ENCODE results near the gene UTS2R.
A peak's percentile ranks its signal among the peaks of the same experiment; 100 is the strongest.

The UTS2R gene

GRCh38 chr17:82402865-82403264, 31.3 kb downstream of the UTS2R start:
- Histone ChIP-seq H3K27me3 (ENCODE audit: insufficient read depth, low read length) (no peaks in the 10 kb centered on the region), H3K4me1 (ENCODE audit: control insufficient read depth in 1 of 2, insufficient read depth in 2 of 2, low read length in 2 of 2) (peaks cover 0 to 1% of the 10 kb centered on the region in 2 experiments), H3K36me3 (ENCODE audit: control insufficient read depth in 1 of 2, insufficient read depth in 2 of 2, low read length in 2 of 2) (peaks cover 9 to 13% of the 10 kb centered on the region in 2 experiments), H2AFZ (ENCODE audit: insufficient read depth, low read length, poor library complexity) (no peak overlapping the region), H2BK5ac (ENCODE audit: low read depth, low read length, poor library complexity) (no peak overlapping the region), H2BK120ac (ENCODE audit: insufficient read depth, low read length, poor library complexity) (no peak overlapping the region), H3K79me2 (ENCODE audit: control insufficient read depth, insufficient read depth, low read length, poor library complexity) (no peaks in the 10 kb centered on the region), H3K4me3 (ENCODE audit: low read depth, low read length) (no peak overlapping the region), H3K23ac (ENCODE audit: low read length) (no peak overlapping the region), H4K91ac (ENCODE audit: low read depth, low read length) (no peak overlapping the region), H3K18ac (ENCODE audit: low read length) (no peak overlapping the region), H3K14ac (ENCODE audit: low read length) (no peak overlapping the region), H3K9ac (ENCODE audit: low read length) (no peak overlapping the region), H2BK12ac (ENCODE audit: low read length) (no peak overlapping the region), H3K4me2 (ENCODE audit: low read length) (no peak overlapping the region), H4K8ac (ENCODE audit: low read depth, low read length) (no peak overlapping the region), H3K4ac (ENCODE audit: low read depth, low read length) (no peak overlapping the region), H3K9me3 (ENCODE audit: insufficient read depth, low read depth, low read length) (no peaks in the 10 kb centered on the region), H3K79me1 (ENCODE audit: low read length) (no peaks in the 10 kb centered on the region), H3K27ac (ENCODE audit: low read depth, low read length) (no peak overlapping the region), H2AK5ac (ENCODE audit: low read length) (no peak overlapping the region), H4K12ac (ENCODE audit: low read depth, low read length) (no peak overlapping the region)
- DNase-seq, result no peak
- no CpG with 5 or more reads among the region's 7 CpGs for WGBS (ENCODE audit: extremely low coverage, insufficient coverage, insufficient read length)

- no peak overlapping the region for H2BK12ac ChIP-seq (ENCODE audit: low read length)
- H3K27ac ChIP-seq (ENCODE audit: low read depth, low read length), result no peak overlapping the region
- no peaks in the 10 kb centered on the region for H3K79me2 ChIP-seq (ENCODE audit: control insufficient read depth, insufficient read depth, low read length, poor library complexity)
- H2BK5ac ChIP-seq (ENCODE audit: low read depth, low read length, poor library complexity), result no peak overlapping the region
- no peak overlapping the region for H2AK5ac ChIP-seq (ENCODE audit: low read length)
- H4K91ac ChIP-seq (ENCODE audit: low read depth, low read length), result no peak overlapping the region
- no peak overlapping the region for H3K23ac ChIP-seq (ENCODE audit: low read length)
- H3K9me3 ChIP-seq (ENCODE audit: insufficient read depth, low read depth, low read length), result no peaks in the 10 kb centered on the region
- H2AFZ ChIP-seq (ENCODE audit: insufficient read depth, low read length, poor library complexity), result no peak overlapping the region
- H3K9ac ChIP-seq (ENCODE audit: low read length), result no peak overlapping the region
- peak overlapping the region; percentile 6 for H3K4me3 ChIP-seq (ENCODE audit: low read depth, low read length)
- no peak overlapping the region for H3K4me2 ChIP-seq (ENCODE audit: low read length)
- no peak overlapping the region for H3K18ac ChIP-seq (ENCODE audit: low read length)
- no peaks in the 10 kb centered on the region for H3K79me1 ChIP-seq (ENCODE audit: low read length)
- H4K12ac ChIP-seq (ENCODE audit: low read depth, low read length), result no peak overlapping the region
- no peaks in the 10 kb centered on the region for H3K27me3 ChIP-seq (ENCODE audit: insufficient read depth, low read length)
- no peak overlapping the region for H3K4ac ChIP-seq (ENCODE audit: low read depth, low read length)
- H4K8ac ChIP-seq (ENCODE audit: low read depth, low read length), result no peak overlapping the region
- H2BK120ac ChIP-seq (ENCODE audit: insufficient read depth, low read length, poor library complexity), result no peak overlapping the region
- H3K36me3 ChIP-seq (ENCODE audit: control insufficient read depth in 1 of 2, insufficient read depth in 2 of 2, low read length in 2 of 2), result peaks cover 9 to 10% of the 10 kb centered on the region in 2 experiments
- no peak overlapping the region for H3K14ac ChIP-seq (ENCODE audit: low read length)
- H3K4me1 ChIP-seq (ENCODE audit: control insufficient read depth in 1 of 2, insufficient read depth in 2 of 2, low read length in 2 of 2), result no peaks in the 10 kb centered on the region
- WGBS (ENCODE audit: extremely low coverage, insufficient coverage, insufficient read length), result no CpG with 5 or more reads among the region's 67 CpGs
- no peak for DNase-seq
These were observed 32.4 kb downstream of the UTS2R start for GRCh38 chr17:82403662-82404660.

GRCh38 chr17:82405051-82405450, 33.5 kb downstream of the UTS2R start:
- H2BK120ac ChIP-seq (ENCODE audit: insufficient read depth, low read length, poor library complexity), result no peak overlapping the region
- H3K4me3 ChIP-seq (ENCODE audit: low read depth, low read length), result no peak overlapping the region
- no peak overlapping the region for H3K9ac ChIP-seq (ENCODE audit: low read length)
- H3K4me1 ChIP-seq (ENCODE audit: control insufficient read depth in 1 of 2, insufficient read depth in 2 of 2, low read length in 2 of 2), result no peaks in the 10 kb centered on the region
- H3K27ac ChIP-seq (ENCODE audit: low read depth, low read length), result no peak overlapping the region
- no peaks in the 10 kb centered on the region for H3K9me3 ChIP-seq (ENCODE audit: insufficient read depth, low read depth, low read length)
- no peak overlapping the region for H2BK5ac ChIP-seq (ENCODE audit: low read depth, low read length, poor library complexity)
- H4K8ac ChIP-seq (ENCODE audit: low read depth, low read length), result no peak overlapping the region
- no peak overlapping the region for H3K4me2 ChIP-seq (ENCODE audit: low read length)
- H2AK5ac ChIP-seq (ENCODE audit: low read length), result no peak overlapping the region
- no peak for DNase-seq
- H3K23ac ChIP-seq (ENCODE audit: low read length), result no peak overlapping the region
- H3K36me3 ChIP-seq (ENCODE audit: control insufficient read depth in 1 of 2, insufficient read depth in 2 of 2, low read length in 2 of 2), result peaks cover 9 to 10% of the 10 kb centered on the region in 2 experiments
- H3K18ac ChIP-seq (ENCODE audit: low read length), result no peak overlapping the region
- H3K79me1 ChIP-seq (ENCODE audit: low read length), result no peaks in the 10 kb centered on the region
- H2BK12ac ChIP-seq (ENCODE audit: low read length), result no peak overlapping the region
- H2AFZ ChIP-seq (ENCODE audit: insufficient read depth, low read length, poor library complexity), result no peak overlapping the region
- no peaks in the 10 kb centered on the region for H3K27me3 ChIP-seq (ENCODE audit: insufficient read depth, low read length)
- H3K4ac ChIP-seq (ENCODE audit: low read depth, low read length), result no peak overlapping the region
- no peaks in the 10 kb centered on the region for H3K79me2 ChIP-seq (ENCODE audit: control insufficient read depth, insufficient read depth, low read length, poor library complexity)
- no peak overlapping the region for H4K12ac ChIP-seq (ENCODE audit: low read depth, low read length)
- no peak overlapping the region for H4K91ac ChIP-seq (ENCODE audit: low read depth, low read length)
- WGBS (ENCODE audit: extremely low coverage, insufficient coverage, insufficient read length), result no CpG with 5 or more reads among the region's 14 CpGs
- H3K14ac ChIP-seq (ENCODE audit: low read length), result no peak overlapping the region

GRCh38 chr17:82406131-82406671, 34.6 kb downstream of the UTS2R start:
- Histone ChIP-seq H3K14ac (ENCODE audit: low read length) (no peak overlapping the region), H3K9me3 (ENCODE audit: insufficient read depth, low read depth, low read length) (no peaks in the 10 kb centered on the region), H3K79me1 (ENCODE audit: low read length) (no peaks in the 10 kb centered on the region), H4K12ac (ENCODE audit: low read depth, low read length) (no peak overlapping the region), H4K91ac (ENCODE audit: low read depth, low read length) (no peak overlapping the region), H3K23ac (ENCODE audit: low read length) (no peak overlapping the region), H3K4me3 (ENCODE audit: low read depth, low read length) (no peak overlapping the region), H3K36me3 (ENCODE audit: control insufficient read depth in 1 of 2, insufficient read depth in 2 of 2, low read length in 2 of 2) (peaks cover 8 to 9% of the 10 kb centered on the region in 2 experiments), H3K4me1 (ENCODE audit: control insufficient read depth in 1 of 2, insufficient read depth in 2 of 2, low read length in 2 of 2) (no peaks in the 10 kb centered on the region), H2AFZ (ENCODE audit: insufficient read depth, low read length, poor library complexity) (no peak overlapping the region), H2AK5ac (ENCODE audit: low read length) (no peak overlapping the region), H3K9ac (ENCODE audit: low read length) (no peak overlapping the region), H3K4ac (ENCODE audit: low read depth, low read length) (no peak overlapping the region), H2BK5ac (ENCODE audit: low read depth, low read length, poor library complexity) (no peak overlapping the region), H2BK120ac (ENCODE audit: insufficient read depth, low read length, poor library complexity) (no peak overlapping the region), H3K18ac (ENCODE audit: low read length) (no peak overlapping the region), H4K8ac (ENCODE audit: low read depth, low read length) (no peak overlapping the region), H3K79me2 (ENCODE audit: control insufficient read depth, insufficient read depth, low read length, poor library complexity) (no peaks in the 10 kb centered on the region), H3K4me2 (ENCODE audit: low read length) (no peak overlapping the region), H2BK12ac (ENCODE audit: low read length) (no peak overlapping the region), H3K27ac (ENCODE audit: low read depth, low read length) (no peak overlapping the region), H3K27me3 (ENCODE audit: insufficient read depth, low read length) (no peaks in the 10 kb centered on the region)
- no peak for DNase-seq
- no CpG with 5 or more reads among the region's 14 CpGs for WGBS (ENCODE audit: extremely low coverage, insufficient coverage, insufficient read length)
